ENCODE data around the gene QARS1. TPM values are rescaled to one million over a fixed set of nuclear protein-coding genes. Genes with fewer than 3 reads are reported as not detected.

QARS1 gene
- total and polyA plus RNA-seq, 2 of the 13 experiments (the other 11 are each of a cell fraction or from before 2014, with no cell fraction given): 307 to 327 TPM

DNA sequence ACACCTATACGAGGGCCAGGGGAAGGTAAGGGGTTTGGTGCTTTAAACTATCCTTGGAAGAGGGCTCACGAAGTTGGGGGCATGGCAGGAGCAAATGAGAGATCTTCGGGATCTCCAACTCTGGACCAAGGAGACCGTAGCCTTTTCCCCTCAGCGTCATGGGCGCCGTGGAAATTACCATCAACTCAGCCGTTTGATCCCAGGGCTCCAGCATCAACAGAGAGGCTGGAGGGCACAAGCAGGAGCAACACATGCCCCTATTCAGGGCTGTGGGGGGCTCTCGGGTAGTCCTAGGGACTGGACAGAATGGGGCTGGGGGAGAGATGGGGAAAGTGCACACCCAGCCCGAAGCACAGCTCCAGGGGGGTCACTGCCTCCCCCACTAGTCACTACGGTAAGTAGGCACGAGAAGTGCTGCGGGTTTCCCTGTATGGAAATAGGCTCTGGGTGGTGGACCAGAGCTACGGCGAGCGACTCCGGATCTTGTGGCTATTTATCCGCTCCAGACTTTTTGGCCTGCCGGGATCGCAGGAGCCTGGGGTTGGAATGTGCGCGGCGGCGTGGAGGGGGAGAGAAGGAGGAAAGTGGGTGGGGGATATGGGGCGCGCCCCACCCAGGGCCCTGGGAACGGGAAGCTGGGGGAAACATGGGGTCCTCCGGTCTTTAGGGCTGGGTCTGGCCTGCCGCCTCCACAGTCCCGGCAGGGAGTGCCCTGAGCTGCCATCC is 28.8 kb upstream of the QARS1 start (continued):
- TF ChIP-seq ZNF674 (CRISPR knock-in tag; IDR thresholded peaks at IDR 0.05; ENCODE audit: low read depth) (no peak), ZNF75D (CRISPR knock-in tag; IDR thresholded peaks at IDR 0.05; ENCODE audit: borderline replicate concordance) (no peak), ZNF652 (CRISPR knock-in tag; IDR thresholded peaks at IDR 0.05; ENCODE audit: borderline replicate concordance, low read depth) (no peak), KDM2A (CRISPR knock-in tag; IDR thresholded peaks at IDR 0.05; ENCODE audit: borderline replicate concordance, low read depth) (peak; percentile 38; the same call in 1 of the 2 replicates), ZNF703 (CRISPR knock-in tag; IDR thresholded peaks at IDR 0.05; ENCODE audit: borderline replicate concordance) (no peak), RBFOX2 (IDR thresholded peaks at IDR 0.05; ENCODE audit: low read depth, low read length) (peak; percentile 59), SP4 (CRISPR knock-in tag; IDR thresholded peaks at IDR 0.05) (0 out of 2 replicates have a peak, but pooled peaks have one; percentile 21), KAT8 (CRISPR knock-in tag; IDR thresholded peaks at IDR 0.05) (0 out of 2 replicates have a peak, but pooled peaks have one; percentile 29), BCL6 (CRISPR knock-in tag; IDR thresholded peaks at IDR 0.05) (no peak), HNRNPK (IDR thresholded peaks at IDR 0.05; ENCODE audit: low read depth, low read length, poor library complexity, severe bottlenecking) (peak; percentile 34), ZNF333 (CRISPR knock-in tag; IDR thresholded peaks at IDR 0.05; ENCODE audit: borderline replicate concordance) (no peak), GATAD1 (CRISPR knock-in tag; IDR thresholded peaks at IDR 0.05) (peak; percentile 34; the same call in 1 of the 2 replicates), ELF3 (CRISPR knock-in tag; IDR thresholded peaks at IDR 0.05) (peak; percentile 36; the same call in 1 of the 2 replicates), ZNF225 (CRISPR knock-in tag; IDR thresholded peaks at IDR 0.05) (no peak), RAD21 (CRISPR knock-in tag; IDR thresholded peaks at IDR 0.05) (0 out of 2 replicates have a peak, but pooled peaks have one; percentile 18), ATRX (CRISPR knock-in tag; IDR thresholded peaks at IDR 0.05; ENCODE audit: borderline replicate concordance) (no peak), LCORL (IDR thresholded peaks at IDR 0.05) (no peak), LCORL (CRISPR knock-in tag; IDR thresholded peaks at IDR 0.05) (0 out of 2 replicates have a peak, but pooled peaks have one; percentile 44), POLR2AphosphoS5 (IDR thresholded peaks at IDR 0.05; ENCODE audit: low read depth, low read length) (peak; percentile 56), ZFP37 (CRISPR knock-in tag; IDR thresholded peaks at IDR 0.05; ENCODE audit: borderline replicate concordance) (no peak), MYNN (CRISPR knock-in tag; IDR thresholded peaks at IDR 0.05; ENCODE audit: low read depth) (no peak), JUND (CRISPR knock-in tag; IDR thresholded peaks at IDR 0.05) (no peak), SMAD9 (CRISPR knock-in tag; IDR thresholded peaks at IDR 0.05) (no peak), ETV5 (CRISPR knock-in tag; IDR thresholded peaks at IDR 0.05; ENCODE audit: borderline replicate concordance) (0 out of 2 replicates have a peak, but pooled peaks have one; percentile 8)
- TF ChIP-seq, protein P1, sequence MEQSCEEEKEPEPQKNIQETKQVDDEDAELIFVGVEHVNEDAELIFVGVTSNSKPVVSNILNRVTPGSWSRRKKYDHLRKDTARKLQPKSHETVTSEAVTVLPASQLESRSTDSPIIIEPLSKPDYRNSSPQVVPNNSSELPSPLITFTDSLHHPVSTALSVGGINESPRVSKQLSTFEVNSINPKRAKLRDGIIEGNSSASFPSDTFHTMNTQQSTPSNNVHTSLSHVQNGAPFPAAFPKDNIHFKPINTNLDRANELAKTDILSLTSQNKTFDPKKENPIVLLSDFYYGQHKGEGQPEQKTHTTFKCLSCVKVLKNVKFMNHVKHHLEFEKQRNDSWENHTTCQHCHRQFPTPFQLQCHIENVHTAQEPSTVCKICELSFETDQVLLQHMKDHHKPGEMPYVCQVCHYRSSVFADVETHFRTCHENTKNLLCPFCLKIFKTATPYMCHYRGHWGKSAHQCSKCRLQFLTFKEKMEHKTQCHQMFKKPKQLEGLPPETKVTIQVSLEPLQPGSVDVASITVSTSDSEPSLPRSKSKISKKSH (CRISPR knock-in tag; IDR thresholded peaks at IDR 0.05; ENCODE audit: borderline replicate concordance): no peak; the same call in 1 of the 2 replicates
- TF ChIP-seq, protein P2, sequence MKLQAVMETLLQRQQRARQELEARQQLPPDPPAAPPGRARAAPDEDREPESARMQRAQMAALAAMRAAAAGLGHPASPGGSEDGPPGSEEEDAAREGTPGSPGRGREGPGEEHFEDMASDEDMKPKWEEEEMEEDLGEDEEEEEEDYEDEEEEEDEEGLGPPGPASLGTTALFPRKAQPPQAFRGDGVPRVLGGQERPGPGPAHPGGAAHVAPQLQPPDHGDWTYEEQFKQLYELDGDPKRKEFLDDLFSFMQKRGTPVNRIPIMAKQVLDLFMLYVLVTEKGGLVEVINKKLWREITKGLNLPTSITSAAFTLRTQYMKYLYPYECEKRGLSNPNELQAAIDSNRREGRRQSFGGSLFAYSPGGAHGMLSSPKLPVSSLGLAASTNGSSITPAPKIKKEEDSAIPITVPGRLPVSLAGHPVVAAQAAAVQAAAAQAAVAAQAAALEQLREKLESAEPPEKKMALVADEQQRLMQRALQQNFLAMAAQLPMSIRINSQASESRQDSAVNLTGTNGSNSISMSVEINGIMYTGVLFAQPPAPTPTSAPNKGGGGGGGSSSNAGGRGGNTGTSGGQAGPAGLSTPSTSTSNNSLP (IDR thresholded peaks at IDR 0.05; ENCODE audit: low read depth, low read length): peak; percentile 52; the same call in 1 of the 2 replicates
- TF ChIP-seq, protein P3, sequence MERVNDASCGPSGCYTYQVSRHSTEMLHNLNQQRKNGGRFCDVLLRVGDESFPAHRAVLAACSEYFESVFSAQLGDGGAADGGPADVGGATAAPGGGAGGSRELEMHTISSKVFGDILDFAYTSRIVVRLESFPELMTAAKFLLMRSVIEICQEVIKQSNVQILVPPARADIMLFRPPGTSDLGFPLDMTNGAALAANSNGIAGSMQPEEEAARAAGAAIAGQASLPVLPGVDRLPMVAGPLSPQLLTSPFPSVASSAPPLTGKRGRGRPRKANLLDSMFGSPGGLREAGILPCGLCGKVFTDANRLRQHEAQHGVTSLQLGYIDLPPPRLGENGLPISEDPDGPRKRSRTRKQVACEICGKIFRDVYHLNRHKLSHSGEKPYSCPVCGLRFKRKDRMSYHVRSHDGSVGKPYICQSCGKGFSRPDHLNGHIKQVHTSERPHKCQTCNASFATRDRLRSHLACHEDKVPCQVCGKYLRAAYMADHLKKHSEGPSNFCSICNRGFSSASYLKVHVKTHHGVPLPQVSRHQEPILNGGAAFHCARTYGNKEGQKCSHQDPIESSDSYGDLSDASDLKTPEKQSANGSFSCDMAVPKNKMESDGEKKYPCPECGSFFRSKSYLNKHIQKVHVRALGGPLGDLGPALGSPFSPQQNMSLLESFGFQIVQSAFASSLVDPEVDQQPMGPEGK (CRISPR knock-in tag; IDR thresholded peaks at IDR 0.05): peak; percentile 88
